Measurements from ENCODE around the gene WDR37.

GRCh38 chr10:1115607-1115955 lies 59.4 kb downstream of the WDR37 start:
- no peak for TF ChIP-seq CTCF (IDR thresholded peaks at IDR 0.05)
- no peak for TF ChIP-seq POLR2A (IDR thresholded peaks at IDR 0.05)
